ENCODE results near the gene NKAIN2. TPM values are rescaled to one million over a fixed set of nuclear protein-coding genes. Genes with fewer than 3 reads are reported as not detected.
"Not testable (repeated sequence)": the region's sequence is repeated elsewhere in the genome, so short reads cannot be mapped to it uniquely, and the experiment has no call there.

NKAIN2 gene
- polyA plus RNA-seq, 4 donors = 13.1 to 40.0 (median 18.3) TPM

DNA sequence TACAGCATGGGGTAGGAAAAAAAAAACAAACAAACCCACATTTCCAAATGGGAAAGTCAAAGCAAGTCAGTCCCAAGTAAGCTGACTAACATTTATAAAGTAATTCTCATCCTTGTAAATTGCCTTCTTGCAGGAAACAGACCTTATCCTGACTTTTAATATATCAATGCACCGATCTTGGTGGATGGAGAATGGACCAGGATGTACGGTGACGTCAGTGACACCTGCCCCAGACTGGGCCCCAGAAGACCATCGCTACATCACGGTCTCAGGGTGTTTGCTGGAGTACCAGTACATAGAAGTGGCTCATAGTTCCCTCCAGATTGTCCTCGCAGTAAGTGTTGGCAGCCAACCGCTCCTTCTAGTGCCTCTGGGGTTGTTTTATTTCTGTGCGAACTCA, 854.4 kb downstream of the NKAIN2 start:
- DNase-seq (ENCODE audit: low read depth in 4 of 4, low spot score in 3 of 4) = no peak

DNA sequence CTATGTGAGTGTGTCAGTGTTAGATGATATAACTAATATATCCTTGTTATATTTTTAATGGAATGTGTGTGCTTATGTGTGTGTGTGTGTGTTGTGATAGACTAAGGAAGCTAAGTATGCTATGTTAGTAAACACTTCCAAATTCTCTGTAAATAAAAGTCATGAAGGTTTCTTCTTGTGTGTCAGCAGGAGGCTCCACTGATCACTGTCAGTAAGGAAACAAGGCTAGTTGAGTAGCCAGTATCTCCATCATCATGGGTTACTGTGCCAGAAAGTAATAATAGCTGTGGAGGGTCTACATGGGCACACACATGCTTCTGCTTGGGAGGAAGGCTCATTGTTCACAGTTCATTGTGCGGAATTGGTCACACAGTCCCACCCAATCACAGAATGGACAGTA, 855.8 kb downstream of the NKAIN2 start:
- DNase-seq (ENCODE audit: low read depth in 4 of 4, low spot score in 3 of 4) = no peak

DNA sequence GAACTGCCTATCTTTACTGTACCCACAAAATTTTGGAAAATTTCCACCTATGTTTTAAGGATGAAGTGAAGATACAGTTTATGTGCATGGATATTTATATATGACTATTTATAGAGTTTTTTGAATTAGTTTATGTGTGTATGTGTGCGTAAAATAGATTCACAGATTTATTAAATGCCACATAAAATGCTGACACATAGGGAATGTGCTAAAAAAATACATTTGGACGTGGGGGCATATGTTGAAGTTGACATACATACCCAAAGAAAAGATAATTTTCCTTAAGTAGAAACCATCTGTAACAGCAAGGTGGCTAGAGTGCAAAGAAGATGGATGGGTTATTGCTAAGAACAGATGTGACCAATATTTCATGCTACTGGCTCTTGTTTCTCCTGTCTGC, 856.5 kb downstream of the NKAIN2 start:
- DNase-seq (ENCODE audit: low read depth in 4 of 4, low spot score in 3 of 4) = no peak

DNA sequence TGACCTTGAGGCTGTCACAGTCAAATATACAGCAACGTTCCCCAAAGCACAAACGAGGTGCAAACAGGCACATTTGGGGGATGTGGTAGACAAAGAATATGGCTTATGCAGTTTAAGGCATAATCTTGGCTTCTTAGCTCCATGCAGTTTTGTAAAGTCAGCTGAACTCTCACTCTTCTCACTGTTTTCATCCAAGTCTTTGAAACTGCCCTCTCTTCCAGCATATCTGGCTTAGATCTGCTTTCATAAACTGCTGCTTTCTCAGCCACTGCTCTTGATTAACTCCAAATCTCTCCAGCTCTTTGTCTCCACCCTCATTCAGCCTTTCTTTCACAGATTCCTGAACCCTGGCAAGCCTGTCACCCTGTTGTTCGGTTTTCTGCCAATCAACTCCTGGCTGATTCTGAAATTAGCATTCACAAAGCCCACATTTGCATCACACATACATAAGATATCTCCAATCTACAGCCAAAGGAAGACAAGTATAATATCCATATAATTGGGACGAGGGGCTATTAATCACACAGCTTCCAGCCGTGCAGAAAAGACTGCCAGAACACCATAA, 857.5 kb downstream of the NKAIN2 start:
- no peak for DNase-seq (ENCODE audit: low read depth in 4 of 4, low spot score in 3 of 4)

DNA sequence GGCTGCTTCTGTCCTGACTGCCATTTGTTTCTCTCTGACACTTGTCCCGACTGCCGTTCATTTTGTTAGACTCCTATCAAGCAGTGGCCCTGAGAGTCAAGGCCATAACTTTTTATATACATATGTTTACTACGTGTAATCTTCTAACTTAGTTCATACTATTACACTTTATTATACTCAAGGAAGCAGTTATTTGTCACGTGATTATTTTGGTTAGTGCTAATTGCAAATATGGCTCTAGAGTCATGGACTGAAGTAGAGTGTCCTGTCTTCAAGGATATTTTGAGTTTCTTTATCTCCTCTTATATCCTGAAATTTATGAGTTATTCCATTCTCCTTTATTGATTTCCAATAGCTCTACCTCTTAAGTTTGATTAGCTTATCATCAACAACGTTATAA, 864.4 kb downstream of the NKAIN2 start:
- DNase-seq (ENCODE audit: low read depth in 4 of 4, low spot score in 3 of 4) = no peak

DNA sequence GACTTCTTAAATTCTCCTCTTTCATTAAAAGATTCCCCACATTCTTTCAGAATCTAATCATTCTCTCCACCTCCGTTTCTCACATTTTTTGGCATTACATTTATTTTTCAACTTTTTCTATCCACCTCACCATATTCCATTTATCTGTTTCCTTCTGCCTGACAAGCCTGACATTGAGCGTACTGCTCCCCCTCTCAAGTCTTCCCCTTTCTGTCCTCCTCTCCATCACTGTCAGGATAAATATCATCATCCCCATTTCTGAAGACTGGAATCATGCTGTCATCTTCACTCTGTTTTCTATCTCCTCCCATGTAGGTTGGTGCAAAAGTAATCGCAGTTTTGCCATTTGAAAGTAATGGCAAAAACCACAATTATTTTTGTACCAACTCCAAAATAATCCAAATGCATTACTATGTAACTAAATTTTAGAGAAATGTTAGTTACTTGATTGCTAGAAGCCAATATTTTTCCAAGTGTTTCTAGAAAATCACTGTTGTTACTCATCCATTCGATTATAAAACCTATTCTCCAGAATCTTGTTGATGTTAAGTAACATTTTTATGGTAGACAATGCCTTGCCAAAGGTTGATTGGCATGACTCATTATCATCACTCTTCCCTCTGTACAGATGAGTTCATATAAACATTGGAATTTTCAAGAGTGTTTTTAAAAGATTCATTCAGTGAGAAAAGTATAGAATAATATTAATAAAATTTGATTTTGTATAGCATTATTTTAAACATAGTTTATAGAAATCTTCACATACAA, 866.2 kb downstream of the NKAIN2 start:
- no peak for DNase-seq (ENCODE audit: low read depth in 4 of 4, low spot score in 3 of 4)

DNA sequence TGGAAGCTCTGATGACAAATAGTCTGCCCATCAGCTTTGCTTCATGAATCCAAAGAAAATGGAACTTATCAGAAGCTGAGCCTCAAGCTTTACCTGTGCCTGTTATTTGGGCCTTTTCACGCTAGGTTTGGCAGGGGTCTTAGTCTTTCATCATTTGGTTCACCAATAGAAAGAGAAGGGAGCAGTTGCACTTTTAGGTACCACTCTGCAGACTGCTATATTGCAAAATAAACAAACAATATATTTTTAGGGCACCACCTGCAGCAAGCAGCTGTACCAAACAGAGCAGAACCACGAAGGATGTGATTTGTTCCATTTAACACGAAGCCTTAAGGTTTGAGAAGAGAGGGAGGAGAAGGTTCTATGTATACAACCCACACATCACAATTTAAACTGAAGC, 867.1 kb downstream of the NKAIN2 start:
- no peak for DNase-seq (ENCODE audit: low read depth in 4 of 4, low spot score in 3 of 4)

DNA sequence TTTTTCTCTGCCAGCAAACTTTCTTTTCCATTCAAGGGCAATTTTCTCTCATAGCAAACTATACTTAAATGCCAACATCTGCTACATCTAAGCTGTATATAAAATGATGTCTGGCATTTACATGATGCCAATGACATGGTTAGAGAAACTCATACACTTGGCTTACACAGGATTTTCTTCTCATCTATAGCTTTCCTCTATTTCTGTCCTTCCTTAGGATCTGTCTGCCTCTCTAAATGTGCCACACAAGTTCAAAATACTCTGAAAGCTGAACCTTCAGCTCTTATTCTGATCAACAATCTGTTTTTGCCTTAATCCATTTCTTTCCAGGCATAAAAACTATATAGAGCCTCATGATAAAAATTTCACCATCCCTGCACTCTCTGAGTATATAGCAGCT, 867.7 kb downstream of the NKAIN2 start:
- DNase-seq (ENCODE audit: low read depth in 4 of 4, low spot score in 3 of 4) = no peak

DNA sequence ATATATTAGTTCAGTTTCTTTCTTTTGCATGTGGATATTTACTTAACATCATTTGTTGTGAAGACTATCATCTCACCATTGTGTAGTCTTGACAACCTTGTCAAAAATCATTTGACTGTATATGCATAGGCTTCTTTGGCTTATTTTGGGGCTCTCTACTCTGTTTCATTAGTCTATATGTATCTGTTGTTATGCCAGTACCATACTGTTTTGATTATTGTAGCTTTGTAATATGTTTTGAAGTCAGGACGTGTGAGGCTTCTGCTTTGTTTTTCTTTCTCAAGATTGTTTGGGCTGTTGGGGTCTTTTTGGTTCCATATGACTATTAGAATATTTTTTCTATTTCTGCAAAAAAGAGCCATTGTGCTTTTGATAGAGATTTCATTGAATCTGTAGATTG, 870.4 kb downstream of the NKAIN2 start:
- no peak for DNase-seq (ENCODE audit: low read depth in 4 of 4, low spot score in 3 of 4)

DNA sequence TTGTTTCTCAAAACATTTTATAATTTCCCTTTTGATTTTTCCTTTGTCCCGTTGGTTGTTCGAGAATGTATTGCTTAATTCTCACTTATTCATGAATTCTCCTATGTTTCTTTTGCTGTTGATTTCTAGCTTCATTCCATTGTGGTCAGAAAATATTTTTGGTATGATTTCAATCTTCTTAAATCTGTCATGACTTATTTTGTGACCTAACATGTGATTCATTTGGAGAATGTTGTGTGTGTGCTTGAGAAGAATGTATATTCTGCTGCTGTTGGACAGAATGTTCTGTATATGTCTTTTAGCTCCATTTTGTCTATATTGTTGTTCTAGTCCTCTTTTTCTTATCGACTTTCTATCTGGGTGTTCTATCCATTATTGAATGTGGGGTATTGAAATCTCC, 872.4 kb downstream of the NKAIN2 start:
- no peak for DNase-seq (ENCODE audit: low read depth in 4 of 4, low spot score in 3 of 4)

DNA sequence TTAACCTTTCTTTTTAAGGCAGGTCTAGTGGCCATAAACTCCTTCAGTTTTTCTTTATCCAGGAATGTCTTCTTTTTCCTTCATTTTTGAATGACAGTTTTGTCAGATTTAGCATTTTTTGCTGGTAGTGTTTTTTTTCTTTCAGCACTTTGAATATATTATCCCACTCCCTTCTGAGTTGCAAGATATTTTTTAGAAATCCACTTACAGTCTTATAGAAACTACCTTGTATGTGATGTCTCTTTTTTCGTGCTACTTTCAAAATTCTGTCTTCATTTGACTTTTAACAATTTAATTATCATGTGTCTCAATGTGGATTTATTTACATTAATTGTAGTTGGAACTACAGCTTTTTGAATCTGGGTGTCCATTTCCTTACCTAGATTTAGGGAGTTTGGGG, 874.2 kb downstream of the NKAIN2 start:
- no peak for DNase-seq (ENCODE audit: low read depth in 4 of 4, low spot score in 3 of 4)

DNA sequence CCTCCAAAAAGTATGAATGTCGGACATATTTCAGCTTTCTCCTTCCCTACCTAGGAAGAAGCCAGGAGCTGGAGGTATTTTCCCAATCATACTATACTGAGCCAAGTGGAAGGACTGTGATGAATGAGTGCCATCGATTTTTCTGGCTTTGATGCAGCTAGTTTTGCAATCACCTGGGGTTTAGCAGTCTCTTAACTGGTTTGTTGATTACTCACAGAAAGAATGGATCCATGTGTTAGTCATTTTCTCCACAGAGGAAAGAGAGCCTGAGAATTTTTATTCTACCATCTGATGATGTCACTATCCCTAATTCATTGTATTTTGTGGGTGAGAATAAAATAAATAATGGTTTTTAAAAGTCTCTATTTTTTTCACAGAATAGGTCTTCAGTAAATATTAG, 875.7 kb downstream of the NKAIN2 start:
- no peak for DNase-seq (ENCODE audit: low read depth in 4 of 4, low spot score in 3 of 4)

DNA sequence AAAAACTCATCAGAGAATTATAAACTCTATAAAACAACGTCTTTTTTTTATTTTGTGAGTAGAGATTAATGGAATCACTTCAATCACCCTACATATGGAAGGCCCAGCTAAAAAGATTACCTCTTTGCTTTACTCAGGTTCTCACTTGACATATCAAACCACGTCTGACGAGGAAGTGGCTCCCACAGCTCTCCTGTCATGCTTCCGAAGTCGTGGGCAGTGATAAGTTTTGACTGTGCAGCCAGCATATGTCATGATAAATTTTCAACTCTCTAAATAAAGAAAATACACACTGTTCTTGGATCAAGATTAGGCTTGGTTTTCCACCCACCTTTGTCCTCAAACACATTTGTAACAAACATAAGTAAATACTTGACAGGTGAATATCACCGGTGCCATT, 879.1 kb downstream of the NKAIN2 start:
- no peak for DNase-seq (ENCODE audit: low read depth in 4 of 4, low spot score in 3 of 4)

DNA sequence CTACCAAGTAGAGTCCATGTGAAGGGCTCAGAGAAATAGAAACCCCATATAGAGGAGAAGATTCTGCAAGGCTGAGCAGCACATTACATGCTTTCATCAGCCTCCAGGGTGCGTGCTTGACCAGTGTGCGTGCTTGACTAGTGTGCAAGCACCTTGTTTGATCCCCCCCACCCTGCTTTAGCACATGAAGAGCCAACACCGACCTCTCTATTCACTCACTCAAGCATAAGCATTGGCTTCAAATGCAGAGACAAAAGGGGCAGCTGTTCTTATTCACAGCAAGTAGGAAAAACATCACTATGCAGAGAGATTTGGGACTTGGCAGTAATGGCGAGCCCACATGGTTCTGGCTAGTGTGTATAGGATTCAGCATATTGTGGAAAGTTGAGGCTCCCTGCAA, 879.8 kb downstream of the NKAIN2 start:
- DNase-seq (ENCODE audit: low read depth in 4 of 4, low spot score in 3 of 4) = no peak

DNA sequence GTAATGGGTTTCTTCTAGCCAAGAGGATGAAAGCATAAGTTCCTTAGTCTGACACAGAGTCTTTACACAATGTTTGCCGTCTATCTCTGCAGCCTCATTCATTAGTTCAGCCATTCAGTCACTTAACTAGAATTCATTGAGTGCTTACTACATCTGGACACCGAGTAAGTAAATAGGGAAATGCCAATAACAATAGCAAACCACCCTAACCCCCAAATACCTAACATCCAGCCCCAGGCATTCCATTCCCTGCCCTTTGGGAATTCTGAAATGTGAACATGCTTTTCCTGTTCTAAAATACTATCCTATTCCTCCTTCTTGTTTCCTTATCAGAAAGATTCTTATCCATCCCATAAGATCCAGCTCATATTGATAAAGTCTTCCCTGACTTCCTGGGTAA, 881.0 kb downstream of the NKAIN2 start:
- no peak for DNase-seq (ENCODE audit: low read depth in 4 of 4, low spot score in 3 of 4)

DNA sequence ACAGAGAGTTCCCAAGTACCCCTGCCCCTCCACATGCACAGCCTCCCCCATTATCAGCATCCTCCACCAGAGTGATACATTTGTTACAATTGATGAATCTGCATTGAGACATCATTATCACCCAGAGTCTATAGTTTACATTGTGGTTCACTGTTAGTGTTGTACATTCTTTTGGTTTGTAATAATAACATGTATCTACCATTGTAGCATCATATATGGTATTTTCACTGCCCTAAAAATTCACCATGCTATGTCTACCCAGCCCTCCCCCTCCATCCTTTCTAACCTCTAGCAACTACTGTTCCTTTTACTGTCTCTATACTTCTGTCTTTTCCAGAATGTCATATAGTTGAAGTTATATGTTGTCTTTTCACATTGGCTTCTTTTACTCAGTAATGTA, 884.7 kb downstream of the NKAIN2 start:
- no peak for DNase-seq (ENCODE audit: low read depth in 4 of 4, low spot score in 3 of 4)

DNA sequence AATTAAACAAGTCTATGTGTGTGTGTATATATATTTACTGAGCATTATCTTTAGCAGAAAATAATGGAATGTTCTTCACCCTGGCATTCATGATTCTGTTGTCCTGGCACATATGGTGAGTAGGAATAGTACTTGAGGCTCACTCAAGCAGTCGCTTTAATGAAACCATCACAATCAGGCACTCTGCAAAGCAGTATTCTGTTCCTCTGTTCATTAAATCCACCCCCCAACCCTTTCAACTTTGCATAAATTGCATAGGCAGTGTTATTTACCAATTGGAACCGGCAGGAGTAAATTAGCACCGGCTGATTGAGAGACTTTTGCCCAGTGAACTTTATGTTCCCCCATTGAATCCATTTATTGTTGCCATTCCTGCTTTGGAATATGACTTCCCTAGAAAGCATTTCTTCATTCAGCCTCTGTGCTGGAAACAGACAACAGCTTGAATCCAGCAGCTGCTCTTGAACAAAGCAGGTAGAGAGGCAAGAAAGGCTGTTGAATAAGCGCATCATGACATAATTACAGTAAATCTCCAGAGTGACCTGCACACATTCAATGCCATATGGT, 890.6 kb downstream of the NKAIN2 start:
- no peak for DNase-seq (ENCODE audit: low read depth in 4 of 4, low spot score in 3 of 4)

DNA sequence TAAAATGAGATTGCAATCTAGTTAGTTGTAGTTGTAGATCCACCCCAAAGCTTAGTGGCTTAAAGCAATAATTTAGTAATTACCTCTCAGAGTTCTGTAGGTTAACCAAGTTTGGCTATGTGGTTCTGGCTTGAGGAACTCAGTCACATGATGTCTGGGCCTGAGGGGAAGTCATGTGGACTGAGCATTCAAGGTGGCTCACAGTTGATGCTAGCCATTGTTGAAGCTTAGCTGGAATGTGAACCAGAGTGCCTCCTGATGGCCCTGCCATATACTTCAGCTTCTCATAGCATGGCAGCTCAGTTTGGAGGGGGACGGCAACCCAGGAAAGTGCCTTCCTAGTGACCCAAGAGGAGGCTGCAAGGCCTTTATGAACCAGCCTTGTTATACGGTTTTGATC, 895.4 kb downstream of the NKAIN2 start:
- DNase-seq (ENCODE audit: low read depth in 4 of 4, low spot score in 3 of 4) = no peak

DNA sequence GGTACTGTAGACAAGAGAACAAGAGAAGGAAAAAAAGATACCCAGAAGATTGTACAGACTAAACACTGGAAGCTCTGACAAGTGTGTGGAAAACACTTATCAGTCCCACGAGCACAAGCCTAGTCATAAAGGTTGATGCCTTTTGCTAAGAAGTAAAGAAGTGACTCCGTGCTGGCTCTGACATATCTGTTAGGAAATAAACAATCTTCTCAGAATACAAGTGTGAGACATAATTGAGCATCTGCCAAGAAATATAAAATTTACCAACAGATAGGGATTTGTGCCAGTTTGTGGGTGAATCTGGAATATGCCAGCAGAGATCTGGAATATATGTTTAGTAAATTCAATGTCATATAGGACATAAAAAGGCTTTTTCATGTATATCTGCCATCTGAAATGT, 899.9 kb downstream of the NKAIN2 start:
- DNase-seq (ENCODE audit: low read depth in 4 of 4, low spot score in 3 of 4) = no peak

DNA sequence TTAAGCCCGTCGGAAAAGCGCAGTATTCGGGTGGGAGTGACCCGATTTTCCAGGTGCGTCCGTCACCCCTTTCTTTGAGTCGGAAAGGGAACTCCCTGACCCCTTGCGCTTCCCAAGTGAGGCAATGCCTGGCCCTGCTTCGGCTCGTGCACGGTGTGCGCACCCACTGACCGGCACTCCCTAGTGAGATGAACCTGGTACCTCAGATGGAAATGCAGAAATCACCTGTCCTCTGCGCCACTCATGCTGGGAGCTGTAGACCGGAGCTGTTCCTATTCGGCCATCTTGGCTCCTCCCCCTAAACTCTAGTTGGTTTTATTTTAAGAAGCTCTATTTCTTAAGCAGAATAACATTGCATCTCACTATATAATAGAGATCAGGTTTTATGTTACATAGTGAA, 908.9 kb downstream of the NKAIN2 start:
- DNase-seq (ENCODE audit: low read depth in 4 of 4, low spot score in 3 of 4) = not testable (repeated sequence)

DNA sequence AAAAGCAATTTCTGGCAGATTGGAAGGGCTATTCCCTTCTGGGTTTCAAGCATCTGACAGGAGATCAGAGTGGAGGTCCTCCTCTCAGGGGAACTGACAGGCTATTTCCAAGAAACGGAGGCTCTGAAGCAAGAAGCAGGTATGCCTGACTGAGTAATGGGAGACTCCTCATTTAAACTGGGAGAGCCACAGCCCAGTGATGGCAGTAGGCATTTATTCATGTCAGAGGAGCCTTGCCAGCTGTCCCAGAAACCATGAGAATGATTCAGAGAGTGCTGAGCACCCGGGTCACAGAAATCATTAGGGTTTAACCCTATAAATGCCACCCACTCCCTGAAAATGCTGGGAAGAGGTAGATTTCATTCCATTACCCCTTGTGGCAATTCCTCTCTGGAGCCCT, 911.1 kb downstream of the NKAIN2 start:
- no peak for DNase-seq (ENCODE audit: low read depth in 4 of 4, low spot score in 3 of 4)

DNA sequence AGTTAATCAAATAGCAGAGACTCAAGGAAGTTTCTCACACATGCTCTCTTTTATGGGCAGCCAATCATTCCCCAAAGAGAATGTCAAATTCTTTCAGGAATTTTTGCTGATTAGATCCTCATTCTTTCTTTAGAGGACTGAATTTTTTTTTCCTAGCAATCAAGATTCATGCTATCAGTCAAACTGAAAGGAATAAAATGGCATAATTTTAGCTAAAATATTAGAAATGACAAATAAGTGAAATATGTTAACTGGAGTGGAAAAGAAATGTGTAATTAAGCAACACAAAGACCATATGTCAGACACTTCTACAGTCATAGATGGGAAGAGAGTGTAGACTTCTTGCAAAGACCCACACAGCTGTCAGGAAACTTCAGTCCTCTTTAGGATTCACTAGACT, 916.2 kb downstream of the NKAIN2 start:
- DNase-seq (ENCODE audit: low read depth in 4 of 4, low spot score in 3 of 4) = no peak

Data from left renal pelvis (tissue), 4 donors.